ELF-1 (cell line): ENCODE measurements around the gene CMIP.
A peak's percentile ranks its signal among the peaks of the same experiment; 100 is the strongest.
"Not testable (repeated sequence)": the region's sequence is repeated elsewhere in the genome, so short reads cannot be mapped to it uniquely, and the experiment has no call there.

Source experiments
- DNase-seq: peaks from one replicate; pipeline ENCODE4 v3.0.0-alpha.2; 2016; ENCODE audit warnings: low read depth, low spot score

CMIP gene

GRCh38 chr16:81678326-81679095 lies 233.9 kb downstream of the CMIP start:
- DNase-seq, result peak; percentile 73

- no peak for DNase-seq
These were observed 235.3 kb downstream of the CMIP start for GRCh38 chr16:81679721-81680430.

- no peak for DNase-seq
These were observed 236.1 kb downstream of the CMIP start for GRCh38 chr16:81680444-81681275.

- DNase-seq, result no peak
These were observed 236.7 kb downstream of the CMIP start for GRCh38 chr16:81681311-81681710.

GRCh38 chr16:81684242-81684837 lies 239.7 kb downstream of the CMIP start:
- DNase-seq, result no peak

- DNase-seq, result no peak
These were observed 240.3 kb downstream of the CMIP start for GRCh38 chr16:81684901-81685300.

- DNase-seq, result no peak
These were observed 242.0 kb downstream of the CMIP start for GRCh38 chr16:81686391-81687130.

GRCh38 chr16:81687131-81687456 lies 242.5 kb downstream of the CMIP start:
- DNase-seq, result no peak

GRCh38 chr16:81688182-81688581 lies 243.6 kb downstream of the CMIP start:
- no peak for DNase-seq

- DNase-seq, result not testable (repeated sequence)
These were observed 244.2 kb downstream of the CMIP start for GRCh38 chr16:81688839-81689238.

- no peak for DNase-seq
These were observed 247.4 kb downstream of the CMIP start for GRCh38 chr16:81692021-81692420.

GRCh38 chr16:81692571-81692970 lies 248.0 kb downstream of the CMIP start:
- no peak for DNase-seq

- peak; percentile 52 for DNase-seq
These were observed 248.6 kb downstream of the CMIP start for GRCh38 chr16:81693041-81693743.

- DNase-seq, result no peak
These were observed 249.2 kb downstream of the CMIP start for GRCh38 chr16:81693744-81694303.

GRCh38 chr16:81694494-81695280 lies 250.1 kb downstream of the CMIP start:
- DNase-seq, result no peak

- DNase-seq, result no peak
These were observed 250.9 kb downstream of the CMIP start for GRCh38 chr16:81695321-81696165.

- DNase-seq, result no peak
These were observed 251.8 kb downstream of the CMIP start for GRCh38 chr16:81696166-81696960.
